K562 (cell line): ENCODE measurements around the gene MTRF1L. TPM values are rescaled to one million over a fixed set of nuclear protein-coding genes. Genes with fewer than 3 reads are reported as not detected.
"Not testable (repeated sequence)": the region's sequence is repeated elsewhere in the genome, so short reads cannot be mapped to it uniquely, and the experiment has no call there.

Experiments
- ATAC-seq: fragments of 200-7000 bp; cut with Tn5 transposase; 3 replicates; pipeline ENCODE4 v1.9.1; 2020; ENCODE audit warnings: moderate library complexity
- BruUV-seq: library from RNA; stranded (reverse); fragments of 400-500 nt; replicated peaks from 2 replicates; lab custom pipeline; 2021; lab: Mats Ljungman, UMichigan
- CTCF ChIA-PET: fragments of 300-600 bp; formaldehyde crosslinking; extraction: SDS; loops from one replicate; lab custom pipeline; 2021; ENCODE audit warnings: low intra/inter-chr PET ratio; lab: Yijun Ruan, JAX
- POLR2A ChIA-PET: fragments of 300-600, 350-650 bp; sonication (Branson Sonifier 250); formaldehyde crosslinking; extraction: SDS; loops from one replicate; lab custom pipeline; 2021; ENCODE audit warnings: antibody characterized with exemption, inconsistent platforms; lab: Yijun Ruan, JAX
- DNase-seq, 4 experiments: peaks; one replicate each; pipeline versions ENCODE4 v3.0.0 to v3.0.0-alpha.2; 2011 to 2018; ENCODE audit warnings: low spot score in 3 of 4, mixed read lengths in 3 of 4; ENCODE audit errors: extremely low read depth in 1 of 4
- FAIRE-seq: peaks from 2 replicates; lab custom pipeline; 2011; peaks lifted over from hg19 to GRCh38; lab: Jason Lieb, UNC
- H2AFZ ChIP-seq: 2 replicates; pipeline ENCODE4 v1.6.0; 2011; ENCODE audit warnings: low read depth, low read length, control low read depth, inconsistent platforms
- H3K27ac ChIP-seq: fragments of 200-600 bp; 3 replicates; pipeline ENCODE4 v1.8.0; 2011; ENCODE audit warnings: low read depth, mild to moderate bottlenecking, control low read depth, inconsistent platforms, low read length, moderate library complexity, mixed read lengths; ENCODE audit errors: extremely low read depth
- H3K27me3 ChIP-seq, 2 experiments: fragments of 300-600 bp in 1 of 2; 2 replicates in 1 of 2; 3 replicates in 1 of 2; pipeline versions ENCODE4 v1.6.0 to v1.8.0; 2011; ENCODE audit warnings: inconsistent platforms in 2 of 2, low read length in 2 of 2, mild to moderate bottlenecking in 1 of 2, mixed read lengths in 1 of 2, moderate library complexity in 1 of 2; ENCODE audit not compliant: control insufficient read depth in 2 of 2, insufficient read depth in 2 of 2
- H3K36me3 ChIP-seq: fragments of 300-600 bp; 3 replicates; pipeline ENCODE4 v1.8.0; 2011; ENCODE audit warnings: mild to moderate bottlenecking, low read length, inconsistent platforms; ENCODE audit not compliant: control insufficient read depth, insufficient read depth
- H3K4me1 ChIP-seq, 2 experiments: fragments of 200-600 bp in 1 of 2; replicated peaks in 1 of 2; 2 replicates in 1 of 2; 3 replicates in 1 of 2; pipeline versions ENCODE4 v1.5.1 to v1.8.0; 2011; ENCODE audit warnings: inconsistent platforms in 2 of 2, low read length in 2 of 2, mild to moderate bottlenecking in 1 of 2, mixed read lengths in 1 of 2, moderate library complexity in 1 of 2; ENCODE audit not compliant: control insufficient read depth in 2 of 2, insufficient read depth in 2 of 2
- H3K4me2 ChIP-seq: 2 replicates; pipeline ENCODE4 v1.6.1; 2011; ENCODE audit warnings: low read length, control low read depth, inconsistent platforms, mixed read lengths; ENCODE audit not compliant: insufficient read depth
- H3K4me3 ChIP-seq: fragments of 200-600 bp; sonication (generic), shearing (Covaris generic); 2 replicates; pipeline ENCODE4 v1.5.1; 2016; ENCODE audit warnings: control low read depth, inconsistent platforms
- H3K79me2 ChIP-seq: fragments of 200-600 bp; 3 replicates; pipeline ENCODE4 v1.8.0; 2011; ENCODE audit warnings: low read length, inconsistent platforms; ENCODE audit not compliant: control insufficient read depth, insufficient read depth
- H3K9ac ChIP-seq, 2 experiments: 2 replicates each; pipeline versions ENCODE4 v1.6.0 to v1.6.1; 2011; ENCODE audit warnings: low read depth in 2 of 2, low read length in 2 of 2, control low read depth in 1 of 2, inconsistent platforms in 1 of 2, mild to moderate bottlenecking in 1 of 2, mixed read lengths in 1 of 2; ENCODE audit not compliant: insufficient read depth in 1 of 2
- H3K9me1 ChIP-seq: one replicate; pipeline ENCODE4 v1.6.0; 2011; ENCODE audit warnings: inconsistent platforms, mild to moderate bottlenecking, low read length, moderate library complexity; ENCODE audit not compliant: control insufficient read depth, insufficient read depth
- H3K9me3 ChIP-seq: replicated peaks from 2 replicates; pipeline ENCODE4 v1.5.1; 2011; ENCODE audit warnings: low read depth, low read length, inconsistent platforms; ENCODE audit not compliant: control insufficient read depth, insufficient read depth
- H4K20me1 ChIP-seq: replicated peaks from 2 replicates; pipeline ENCODE4 v1.6.1; 2011; ENCODE audit warnings: low read length, inconsistent platforms, mixed read lengths; ENCODE audit not compliant: control insufficient read depth, insufficient read depth
- NCOA1 ChIP-seq: fragments of 450-650 bp; IDR thresholded peaks from 2 replicates; pipeline ENCODE4 v1.6.1; 2016; ENCODE audit warnings: low read depth
- RBFOX2 ChIP-seq: fragments of 200-400 bp; formaldehyde crosslinking; IDR thresholded peaks from 2 replicates; pipeline ENCODE4 v1.6.1; 2017; ENCODE audit warnings: low read depth, mild to moderate bottlenecking, low read length, moderate library complexity
- TEAD1 ChIP-seq, 2 experiments: fragments of 450-650 bp in 1 of 2; sonication (generic) in 1 of 2; formaldehyde crosslinking; IDR thresholded peaks; 2 replicates each; pipeline versions ENCODE4 v1.4.0 to v1.8.0; 2020 to 2022; ENCODE audit warnings: mild to moderate bottlenecking in 2 of 2, missing genetic modification reagents in 1 of 2
- ZBTB49 ChIP-seq: sonication (generic); formaldehyde crosslinking; IDR thresholded peaks from 2 replicates; pipeline ENCODE4 v1.8.0; 2022; ENCODE audit warnings: missing genetic modification reagents, mild to moderate bottlenecking, borderline replicate concordance
- ZNF41 ChIP-seq: fragments of 250-450 bp; sonication (Bioruptor Pico); conservative IDR thresholded peaks from 2 replicates; pipeline ENCODE4 v1.4.0; 2020; ENCODE audit warnings: mild to moderate bottlenecking
- WGBS: fragments of 100-300 bp; shearing (Covaris generic); methylation state at CpG from one replicate; pipeline ENCODE4 v1.1.6; 2016; ENCODE audit warnings: low coverage, mixed read lengths; ENCODE audit not compliant: insufficient coverage; ENCODE audit errors: missing lambda C conversion rate; 5-methylcytosine and 5-hydroxymethylcytosine counted together
- in situ Hi-C: fragments of 300-500 bp; cut with MboI; formaldehyde crosslinking; loops from 4 replicates; pipeline ENCODE4 v1.15.0; 2018; ENCODE audit warnings: inconsistent platforms, mixed read lengths
- intact Hi-C: fragments of 100-400 bp; cut with micrococcal nuclease; formaldehyde crosslinking; loops from 2 replicates; pipeline ENCODE4 v1.14.2; 2022
- polyA plus RNA-seq, 8 experiments: library from polyadenylated mRNA; depleted of rRNA in 4 of 8; stranded (reverse) in 5 of 8; unstranded in 3 of 8; fragments of >200 nt; fragmentation: Nextera tagmentation in 2 of 8; fragmentation: Illumina TruSeq in 1 of 8; extraction: Ambion mirVana in 2 of 8; extraction: Trizol in 1 of 8; gene quantifications; 2 replicates each; pipeline versions ENCODE4 v1.2.1 to v1.2.3, GENCODE V29; 2011 to 2014; ENCODE audit warnings: inconsistent platforms in 1 of 8, missing spikeins in 1 of 8
- total RNA-seq, 7 experiments: library from RNA; depleted of rRNA in 6 of 7; stranded (reverse); fragments of >200 nt in 6 of 7; fragmentation: Illumina TruSeq in 2 of 7; extraction: Trizol in 2 of 7; gene quantifications; 2 replicates each; pipeline versions ENCODE4 v1.2.1 to v1.2.3, GENCODE V29; 2011 to 2021; ENCODE audit warnings: low replicate concordance in 1 of 7
- TF ChIP-seq, protein P1 (sequence below): fragments of 250-450 bp; sonication (Bioruptor Pico); IDR thresholded peaks from 2 replicates; pipeline ENCODE4 v1.4.0; 2020; ENCODE audit warnings: borderline replicate concordance
- TF ChIP-seq, protein P2 (sequence below): fragments of 450-650 bp; IDR thresholded peaks from 2 replicates; pipeline ENCODE4 v1.6.1; 2016; ENCODE audit warnings: missing biosample characterization, missing genetic modification characterization

Gene MTRF1L
- total and polyA plus RNA-seq, 9 of the 15 experiments (the other 6 are each of a cell fraction or from before 2014, with no cell fraction given), result 10.7 to 34.0 (median 30.2) TPM

DNA sequence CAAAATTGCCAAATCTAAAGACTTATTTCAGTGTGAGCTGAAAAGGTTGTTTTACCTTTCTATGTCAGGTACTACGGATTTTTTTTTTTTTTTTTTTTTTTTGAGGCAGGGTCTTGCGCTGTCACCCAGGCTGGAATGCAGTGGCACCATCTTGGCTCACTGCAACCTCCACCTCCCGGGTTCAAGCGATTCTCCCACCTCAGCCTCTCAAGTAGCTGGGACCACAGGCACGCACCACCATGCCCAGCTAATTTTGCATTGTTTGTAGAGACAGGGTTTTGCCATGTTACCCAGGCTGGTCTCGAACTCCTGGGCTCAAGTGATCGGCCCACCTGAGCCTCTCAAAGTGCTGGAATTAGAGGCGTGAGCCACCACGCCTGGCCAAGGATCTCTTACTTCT is 1.7 kb downstream of the MTRF1L start:
- H3K4me1 ChIP-seq, H3K9me1 ChIP-seq, CTCF ChIA-PET, H3K27ac ChIP-seq, H3K27me3 ChIP-seq, DNase-seq, H2AFZ ChIP-seq, H3K9me3 ChIP-seq, FAIRE-seq, H4K20me1 ChIP-seq, in situ Hi-C loops, BruUV-seq, ATAC-seq: not testable (repeated sequence)
- TF ChIP-seq TEAD1 (CRISPR knock-in tag; IDR thresholded peaks at IDR 0.05) (0 out of 4 replicates have a peak, but pooled peaks of 1 of the 2 experiments have one; percentile 38), RBFOX2 (0 out of 2 replicates have a peak, but pooled peaks have one; percentile 5)
- Histone ChIP-seq H3K79me2 (peaks cover 88% of the 10 kb centered on the region), H3K36me3 (peaks cover 54% of the 10 kb centered on the region), H3K9ac (peak overlapping the region; percentile 30 to 96; a peak in 3 of 4 replicates), H3K4me2 (peak overlapping the region; percentile 98), H3K4me3 (peak overlapping the region; percentile 89)
- WGBS, result 47% methylated on average over 7 of the region's 9 CpGs
- POLR2A ChIA-PET, result interaction anchor here (0.6 to 3.5 kb wide), 5 partner anchors 10 to 1320 kb away, joined by 3 to 37 read pairs (median 3); partner anchors contain the start of gene FBXO5
- intact Hi-C loops, result loop anchor here (5.0 kb wide), 1 partner anchor 1608 kb away; the partner anchor contains the start of gene ZBTB2

DNA sequence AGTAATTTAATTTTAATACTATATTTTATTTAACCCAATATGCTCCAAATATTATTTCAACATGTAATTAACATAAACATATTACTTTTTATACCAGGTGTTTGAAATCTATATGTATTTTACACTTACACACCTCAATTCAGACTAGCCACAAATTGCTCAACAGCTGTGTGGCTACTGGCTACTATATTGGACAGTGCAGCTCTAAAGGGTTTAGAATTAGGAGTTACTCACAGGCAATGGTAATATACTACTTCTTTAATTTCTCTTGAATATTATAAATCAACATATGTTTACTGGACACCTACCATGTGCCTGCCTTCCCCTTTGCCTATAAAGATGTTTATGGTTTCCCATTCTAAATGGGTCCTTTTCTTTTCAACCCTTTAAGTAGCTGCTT is 2.3 kb downstream of the MTRF1L start:
- Histone ChIP-seq H3K9ac (peak overlapping the region in 1 of 2 experiments; percentile 19; a peak in 1 of 4 replicates), H3K27ac (peak overlapping the region; percentile 25; the same call in 1 of the 3 replicates), H3K4me1 (peaks cover 0 to 3% of the 10 kb centered on the region in 2 experiments; a peak in 2 of 5 replicates), H3K36me3 (peaks cover 60% of the 10 kb centered on the region), H3K4me3 (peak overlapping the region; percentile 89; the same call in 1 of the 2 replicates), H3K79me2 (peaks cover 94% of the 10 kb centered on the region), H3K9me1 (no peaks in the 10 kb centered on the region), H3K4me2 (peak overlapping the region; percentile 98), H3K9me3 (peaks cover 6% of the 10 kb centered on the region), H3K27me3 (no peaks in the 10 kb centered on the region; a peak in 1 of 5 replicates), H2AFZ (no peak overlapping the region), H4K20me1 (no peaks in the 10 kb centered on the region)
- ChIA-PET CTCF (no interaction called here), POLR2A (interaction anchor here (0.6 to 3.5 kb wide), 4 partner anchors 9 to 223 kb away, joined by 3 to 37 read pairs (median 3); partner anchors contain the start of gene FBXO5)
- in situ Hi-C loops (no loop called here), intact Hi-C loops (loop anchor here (5.0 kb wide), 1 partner anchor 1608 kb away; the partner anchor contains the start of gene ZBTB2)
- no TSS peak for BruUV-seq
- ATAC-seq (no peak), DNase-seq (no peak), FAIRE-seq (no peak)
- TF ChIP-seq NCOA1 (no peak), ZNF41 (CRISPR knock-in tag) (no peak), ZBTB49 (CRISPR knock-in tag) (no peak)
- TF ChIP-seq, protein P1, sequence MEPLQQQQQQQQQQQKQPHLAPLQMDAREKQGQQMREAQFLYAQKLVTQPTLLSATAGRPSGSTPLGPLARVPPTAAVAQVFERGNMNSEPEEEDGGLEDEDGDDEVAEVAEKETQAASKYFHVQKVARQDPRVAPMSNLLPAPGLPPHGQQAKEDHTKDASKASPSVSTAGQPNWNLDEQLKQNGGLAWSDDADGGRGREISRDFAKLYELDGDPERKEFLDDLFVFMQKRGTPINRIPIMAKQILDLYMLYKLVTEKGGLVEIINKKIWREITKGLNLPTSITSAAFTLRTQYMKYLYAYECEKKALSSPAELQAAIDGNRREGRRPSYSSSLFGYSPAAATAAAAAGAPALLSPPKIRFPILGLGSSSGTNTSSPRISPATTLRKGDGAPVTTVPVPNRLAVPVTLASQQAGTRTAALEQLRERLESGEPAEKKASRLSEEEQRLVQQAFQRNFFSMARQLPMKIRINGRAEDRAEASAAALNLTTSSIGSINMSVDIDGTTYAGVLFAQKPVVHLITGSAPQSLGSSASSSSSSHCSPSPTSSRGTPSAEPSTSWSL, result no peak
- TF ChIP-seq, protein P2, sequence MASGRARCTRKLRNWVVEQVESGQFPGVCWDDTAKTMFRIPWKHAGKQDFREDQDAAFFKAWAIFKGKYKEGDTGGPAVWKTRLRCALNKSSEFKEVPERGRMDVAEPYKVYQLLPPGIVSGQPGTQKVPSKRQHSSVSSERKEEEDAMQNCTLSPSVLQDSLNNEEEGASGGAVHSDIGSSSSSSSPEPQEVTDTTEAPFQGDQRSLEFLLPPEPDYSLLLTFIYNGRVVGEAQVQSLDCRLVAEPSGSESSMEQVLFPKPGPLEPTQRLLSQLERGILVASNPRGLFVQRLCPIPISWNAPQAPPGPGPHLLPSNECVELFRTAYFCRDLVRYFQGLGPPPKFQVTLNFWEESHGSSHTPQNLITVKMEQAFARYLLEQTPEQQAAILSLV (tag), result no peak
